Stimulated activated CD4-positive, alpha-beta T cell treated with anti-CD3 and anti-CD28 coated beads, Interleukin-1b, Interleukin-23, amount 100 ng/mL, for 24 hours (primary cell): ENCODE results near the gene CASP8AP2.
"Not testable (repeated sequence)": the region's sequence is repeated elsewhere in the genome, so short reads cannot be mapped to it uniquely, and the experiment has no call there.

Experiments used
- DNase-seq, 4 experiments: peaks; one replicate each; pipeline ENCODE4 v3.0.0-alpha.2; 2020; ENCODE audit warnings: low read depth in 4 of 4, low spot score in 1 of 4

The CASP8AP2 gene

GRCh38 chr6:89886378-89887120 is 56.9 kb downstream of the CASP8AP2 start:
- no peak for DNase-seq

DNA sequence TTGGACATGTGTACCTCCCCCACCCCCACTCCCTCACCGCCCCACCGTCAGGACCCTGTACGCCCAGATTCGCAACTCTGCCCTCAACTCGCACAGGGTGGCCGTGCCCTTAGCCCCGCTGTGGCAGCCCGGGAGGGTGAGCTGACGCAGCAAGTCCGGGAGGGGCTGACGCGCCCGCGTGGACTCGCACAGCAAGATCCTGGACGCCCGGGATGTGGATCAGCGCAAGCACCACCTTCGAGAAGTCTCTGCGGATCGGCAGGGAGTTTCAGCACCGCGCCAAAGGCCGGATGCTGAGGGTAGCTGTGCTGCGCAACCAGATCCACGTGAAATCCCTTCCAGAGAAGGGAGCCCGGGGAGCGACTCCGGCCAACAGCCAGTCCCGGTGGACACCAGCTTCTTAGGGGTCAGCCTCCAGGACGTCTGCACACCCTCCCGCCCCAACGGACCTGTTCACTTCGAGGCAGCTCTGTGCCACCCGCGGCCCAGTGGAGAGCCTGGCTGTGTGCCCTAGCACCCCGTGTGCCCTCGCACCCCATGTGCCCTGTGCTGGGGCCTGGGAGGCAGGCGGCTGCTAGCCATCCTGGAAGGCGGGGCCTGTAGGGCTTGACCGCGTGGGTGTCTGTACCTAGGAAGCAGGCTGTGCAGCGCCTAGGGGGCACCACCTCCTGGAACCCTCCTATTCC is 57.9 kb downstream of the CASP8AP2 start:
- no peak for DNase-seq

DNA sequence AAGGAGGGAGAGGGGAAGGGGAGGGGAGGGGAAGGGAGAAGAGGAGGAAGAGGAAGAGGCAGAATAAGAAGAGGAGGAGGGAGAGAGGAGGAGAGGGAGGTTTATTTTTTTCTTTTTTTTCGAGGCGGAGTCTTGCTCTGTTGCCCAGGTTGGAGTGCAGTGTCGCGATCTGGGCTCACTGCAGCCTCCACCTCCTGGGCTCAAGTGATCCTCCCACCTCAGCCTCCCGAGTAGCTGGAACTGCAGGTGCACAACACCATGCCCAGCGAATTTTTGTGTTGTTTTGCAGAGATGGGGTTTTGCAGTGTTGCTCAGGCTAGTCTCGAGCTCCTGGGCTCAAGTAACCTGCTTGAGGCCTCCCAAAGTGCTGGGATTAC is 58.4 kb downstream of the CASP8AP2 start:
- DNase-seq: no peak

DNA sequence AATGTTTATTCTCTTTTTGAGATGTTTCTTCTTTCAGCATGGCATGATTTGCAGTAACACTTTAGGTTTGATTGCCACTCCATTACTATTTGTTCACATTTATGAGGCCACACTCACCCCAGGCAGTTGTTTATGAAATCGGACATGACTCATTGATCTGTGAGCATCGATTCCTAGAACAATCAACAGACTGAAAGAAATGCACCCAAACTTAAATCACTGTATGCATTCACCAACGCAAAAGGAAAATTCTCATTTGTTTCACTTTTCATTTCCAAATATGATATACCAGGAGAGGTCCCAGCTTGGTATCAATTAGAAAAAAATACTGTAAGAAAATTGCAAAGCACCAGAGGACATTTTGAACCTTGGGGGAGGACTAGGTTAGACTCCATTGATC is 59.2 kb downstream of the CASP8AP2 start:
- no peak for DNase-seq

DNA sequence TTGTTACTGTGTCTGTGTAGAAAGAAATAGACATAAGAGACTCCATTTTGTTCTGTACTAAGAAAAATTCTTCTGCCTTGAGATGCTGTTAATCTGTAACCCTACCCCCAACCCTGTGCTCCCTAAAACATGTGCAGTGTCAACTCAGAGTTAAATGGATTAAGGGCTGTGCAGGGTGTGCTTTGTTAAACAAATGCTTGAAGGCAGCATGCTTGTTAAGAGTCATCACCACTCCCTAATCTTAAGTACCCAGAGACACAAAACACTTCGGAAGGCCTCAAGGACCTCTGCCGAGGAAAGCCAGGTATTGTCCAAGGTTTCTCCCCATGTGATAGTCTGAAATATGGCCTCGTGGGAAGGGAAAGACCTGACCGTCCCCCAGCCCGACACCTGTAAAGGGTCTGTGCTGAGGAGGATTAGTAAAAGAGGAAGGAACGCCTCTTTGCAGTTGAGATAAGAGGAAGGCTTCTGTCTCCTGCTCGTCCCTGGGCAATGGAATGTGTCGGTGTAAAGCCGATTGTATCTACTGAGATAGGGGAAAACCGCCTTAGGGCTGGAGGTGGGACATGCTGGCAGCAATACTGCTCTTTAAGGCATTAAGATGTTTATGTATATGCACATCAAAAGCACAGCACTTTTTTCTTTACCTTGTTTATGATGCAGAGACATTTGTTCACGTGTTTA is 61.3 kb downstream of the CASP8AP2 start:
- not testable (repeated sequence) for DNase-seq

- DNase-seq: not testable (repeated sequence)
Observed at GRCh38 chr6:89892577-89892976, 62.9 kb downstream of the CASP8AP2 start.

GRCh38 chr6:89894169-89894568 is 64.5 kb downstream of the CASP8AP2 start, which contains the start of gene GJA10:
Gene GJA10 (plus strand): TSS chr6:89894469. CDS start chr6:89894469, 0 bp downstream.
- no peak for DNase-seq

DNA sequence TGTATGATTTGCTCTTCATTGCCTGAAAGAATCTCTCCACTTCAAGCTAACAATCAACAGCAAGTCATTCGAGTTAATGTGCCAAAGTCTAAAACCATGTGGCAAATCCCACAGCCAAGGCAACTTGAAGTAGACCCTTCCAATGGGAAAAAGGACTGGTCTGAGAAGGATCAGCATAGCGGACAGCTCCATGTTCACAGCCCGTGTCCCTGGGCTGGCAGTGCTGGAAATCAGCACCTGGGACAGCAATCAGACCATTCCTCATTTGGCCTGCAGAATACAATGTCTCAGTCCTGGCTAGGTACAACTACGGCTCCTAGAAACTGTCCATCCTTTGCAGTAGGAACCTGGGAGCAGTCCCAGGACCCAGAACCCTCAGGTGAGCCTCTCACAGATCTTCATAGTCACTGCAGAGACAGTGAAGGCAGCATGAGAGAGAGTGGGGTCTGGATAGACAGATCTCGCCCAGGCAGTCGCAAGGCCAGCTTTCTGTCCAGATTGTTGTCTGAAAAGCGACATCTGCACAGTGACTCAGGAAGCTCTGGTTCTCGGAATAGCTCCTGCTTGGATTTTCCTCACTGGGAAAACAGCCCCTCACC is 65.7 kb downstream of the CASP8AP2 start:
- no peak for DNase-seq

DNA sequence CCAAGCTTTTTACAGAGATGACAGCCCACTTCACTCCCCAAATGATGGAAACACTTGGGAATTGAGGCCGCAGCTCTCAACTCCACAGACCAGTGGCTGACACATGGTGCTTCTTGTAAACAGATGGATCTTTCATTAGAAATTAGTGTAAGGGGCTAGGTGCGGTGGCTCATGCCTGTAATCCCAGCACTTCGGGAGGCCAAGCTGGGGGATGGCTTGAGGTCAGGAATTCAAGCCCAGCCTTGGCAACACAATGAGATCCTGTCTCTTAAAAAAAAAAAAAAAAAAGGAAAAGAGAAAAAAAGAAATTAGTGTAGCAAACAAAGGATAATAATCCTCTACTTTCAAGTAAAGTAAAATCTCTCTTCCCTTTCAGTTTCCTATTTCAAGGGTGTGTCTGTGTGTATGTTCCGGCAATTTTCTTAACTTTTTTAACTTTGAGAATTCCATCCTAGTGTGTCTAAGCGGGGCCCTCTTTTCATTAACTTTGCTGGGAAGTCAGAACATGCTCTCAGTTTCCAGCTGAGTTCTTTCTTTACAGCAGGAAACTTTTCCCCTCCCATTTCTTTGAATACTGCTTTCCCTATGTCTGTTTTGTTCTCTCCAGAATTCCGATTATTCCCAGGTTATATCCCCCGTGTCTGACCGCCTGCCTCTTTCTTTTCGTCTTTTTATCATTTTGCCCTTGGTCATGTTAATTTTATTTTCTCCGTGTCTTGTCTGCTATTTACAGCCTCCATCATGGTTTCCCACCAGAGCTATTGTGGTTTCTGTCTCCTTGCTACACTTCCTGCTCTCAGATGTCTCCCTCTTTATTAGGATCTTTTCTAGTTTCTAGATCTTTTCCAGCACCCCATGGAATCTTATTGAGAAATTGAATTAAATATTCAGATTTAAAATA is 80.6 kb downstream of the CASP8AP2 start:
- DNase-seq: not testable (repeated sequence)

GRCh38 chr6:89910902-89911240 is 81.2 kb downstream of the CASP8AP2 start:
- DNase-seq: no peak

GRCh38 chr6:89916136-89916920 is 86.6 kb downstream of the CASP8AP2 start:
- DNase-seq: no peak

DNA sequence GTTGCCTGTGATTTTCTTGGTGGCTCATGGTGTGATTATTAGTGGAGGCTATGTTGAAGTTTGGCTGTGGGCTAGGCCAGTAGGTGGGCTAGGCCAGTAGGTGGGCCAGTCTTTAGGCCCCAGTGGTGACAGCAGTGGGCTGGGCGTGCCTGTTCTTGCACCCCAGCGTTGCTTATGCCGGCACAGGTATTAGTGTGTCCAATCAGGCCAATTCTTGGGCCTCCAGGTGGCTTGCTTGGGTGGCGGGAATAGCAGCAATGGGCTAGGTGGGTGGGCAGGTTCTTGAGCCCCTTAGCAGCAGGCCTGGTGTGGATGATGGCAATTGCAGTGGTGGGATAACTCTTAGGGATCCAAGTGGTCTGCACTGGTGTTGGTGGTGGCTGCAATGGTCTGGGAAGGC is 87.5 kb downstream of the CASP8AP2 start:
- no peak for DNase-seq

DNA sequence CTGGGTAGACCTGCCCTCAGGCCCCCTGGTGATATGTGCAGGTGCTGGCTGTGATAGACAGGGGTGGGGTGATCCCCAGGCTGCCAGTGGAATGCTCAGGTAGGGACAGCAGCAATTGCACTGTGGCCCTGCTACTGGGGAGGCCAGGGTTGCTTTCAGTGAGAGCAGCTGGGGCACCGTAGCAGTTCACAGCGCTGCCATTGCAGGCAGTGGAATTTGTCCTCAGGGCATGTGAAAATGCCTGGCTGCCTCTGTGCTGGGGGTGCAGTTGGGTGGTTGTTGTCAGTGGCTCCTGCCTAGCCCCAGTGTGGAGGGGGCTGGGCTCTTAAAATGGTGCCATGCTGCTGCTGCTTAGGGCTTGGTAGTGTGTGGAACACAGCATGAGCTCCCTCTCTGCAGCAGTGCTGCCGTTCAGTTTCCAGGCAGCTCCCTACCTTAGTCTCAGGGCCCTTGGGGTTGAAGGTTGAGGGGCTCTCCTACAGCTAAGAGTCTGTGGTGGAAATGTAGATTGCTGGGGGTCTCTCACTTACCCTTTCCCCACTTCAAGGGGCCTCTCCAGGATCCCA is 88.2 kb downstream of the CASP8AP2 start:
- no peak for DNase-seq
